ENCODE results near the gene PAXX. TPM values are rescaled to one million over a fixed set of nuclear protein-coding genes. Genes with fewer than 3 reads are reported as not detected.

PAXX gene
- total RNA-seq, 1 donor from 2014 or later, result 15.3 TPM

GRCh38 chr9:137038916-137039315 lies 46.7 kb downstream of the PAXX start:
- Histone ChIP-seq H3K9me3 (ENCODE audit: insufficient read depth, low read depth, low read length) (no peaks in the 10 kb centered on the region), H3K27me3 (ENCODE audit: insufficient read depth, low read length) (no peaks in the 10 kb centered on the region), H3K4me2 (ENCODE audit: low read length) (no peak overlapping the region), H4K20me1 (ENCODE audit: insufficient read depth, low read length) (peaks cover 13% of the 10 kb centered on the region), H3K4me1 (ENCODE audit: insufficient read depth, low read length) (no peaks in the 10 kb centered on the region), H3K27ac (ENCODE audit: low read depth, low read length) (no peak overlapping the region), H3K36me3 (ENCODE audit: insufficient read depth, low read length) (no peaks in the 10 kb centered on the region), H3K4me3 (ENCODE audit: insufficient read depth, low read depth, low read length) (no peak overlapping the region), H3K79me2 (ENCODE audit: insufficient read depth, low read length) (peaks cover 8% of the 10 kb centered on the region), H2AFZ (ENCODE audit: low read depth, low read length) (no peak overlapping the region), H3K9ac (ENCODE audit: low read length) (no peak overlapping the region)
- Mint-ChIP-seq H3K9me3 (ENCODE audit: unreplicated experiment) (no peaks in the 10 kb centered on the region), H3K4me1 (ENCODE audit: low read depth, unreplicated experiment) (no peaks in the 10 kb centered on the region), H3K27ac (ENCODE audit: unreplicated experiment) (no peak overlapping the region), H3K4me3 (ENCODE audit: unreplicated experiment) (no peak overlapping the region), H3K36me3 (ENCODE audit: low read depth, unreplicated experiment) (peaks cover 6% of the 10 kb centered on the region), H3K27me3 (ENCODE audit: low read depth, unreplicated experiment) (no peaks in the 10 kb centered on the region)
- DNase-seq (ENCODE audit: low read depth), result no peak
- TF ChIP-seq EZH2 (IDR thresholded peaks at IDR 0.05; ENCODE audit: insufficient read depth, low read length) (no peak), CTCF (IDR thresholded peaks at IDR 0.05; ENCODE audit: insufficient read depth, low read depth, low read length) (no peak)
- no peak for FAIRE-seq

GRCh38 chr9:137039611-137040366 lies 47.6 kb downstream of the PAXX start:
- Mint-ChIP-seq H3K9me3 (ENCODE audit: unreplicated experiment) (no peaks in the 10 kb centered on the region), H3K36me3 (ENCODE audit: low read depth, unreplicated experiment) (peaks cover 6% of the 10 kb centered on the region), H3K27me3 (ENCODE audit: low read depth, unreplicated experiment) (no peaks in the 10 kb centered on the region), H3K4me1 (ENCODE audit: low read depth, unreplicated experiment) (peaks cover 1% of the 10 kb centered on the region), H3K4me3 (ENCODE audit: unreplicated experiment) (no peak overlapping the region), H3K27ac (ENCODE audit: unreplicated experiment) (no peak overlapping the region)
- H3K4me2 ChIP-seq (ENCODE audit: low read length), result no peak overlapping the region
- no peak overlapping the region for H3K4me3 ChIP-seq (ENCODE audit: insufficient read depth, low read depth, low read length)
- H3K9ac ChIP-seq (ENCODE audit: low read length), result no peak overlapping the region
- TF ChIP-seq EZH2 (IDR thresholded peaks at IDR 0.05; ENCODE audit: insufficient read depth, low read length), result no peak
- no peak for TF ChIP-seq CTCF (IDR thresholded peaks at IDR 0.05; ENCODE audit: insufficient read depth, low read depth, low read length)
- no peaks in the 10 kb centered on the region for H3K36me3 ChIP-seq (ENCODE audit: insufficient read depth, low read length)
- H2AFZ ChIP-seq (ENCODE audit: low read depth, low read length), result no peak overlapping the region
- no peaks in the 10 kb centered on the region for H3K9me3 ChIP-seq (ENCODE audit: insufficient read depth, low read depth, low read length)
- FAIRE-seq (no peak), DNase-seq (ENCODE audit: low read depth) (no peak)
- peaks cover 22% of the 10 kb centered on the region for H4K20me1 ChIP-seq (ENCODE audit: insufficient read depth, low read length)
- no peaks in the 10 kb centered on the region for H3K27me3 ChIP-seq (ENCODE audit: insufficient read depth, low read length)
- H3K79me2 ChIP-seq (ENCODE audit: insufficient read depth, low read length), result peaks cover 17% of the 10 kb centered on the region
- peaks cover 7% of the 10 kb centered on the region for H3K4me1 ChIP-seq (ENCODE audit: insufficient read depth, low read length)
- no peak overlapping the region for H3K27ac ChIP-seq (ENCODE audit: low read depth, low read length)

- Histone ChIP-seq H3K4me3 (ENCODE audit: insufficient read depth, low read depth, low read length) (no peak overlapping the region), H3K4me1 (ENCODE audit: insufficient read depth, low read length) (peaks cover 12% of the 10 kb centered on the region), H3K9me3 (ENCODE audit: insufficient read depth, low read depth, low read length) (no peaks in the 10 kb centered on the region), H3K36me3 (ENCODE audit: insufficient read depth, low read length) (no peaks in the 10 kb centered on the region), H3K4me2 (ENCODE audit: low read length) (no peak overlapping the region), H3K27ac (ENCODE audit: low read depth, low read length) (no peak overlapping the region), H3K27me3 (ENCODE audit: insufficient read depth, low read length) (no peaks in the 10 kb centered on the region), H4K20me1 (ENCODE audit: insufficient read depth, low read length) (peaks cover 28% of the 10 kb centered on the region), H2AFZ (ENCODE audit: low read depth, low read length) (no peak overlapping the region), H3K79me2 (ENCODE audit: insufficient read depth, low read length) (peaks cover 22% of the 10 kb centered on the region), H3K9ac (ENCODE audit: low read length) (no peak overlapping the region)
- no peak overlapping the region for H3K4me3 Mint-ChIP-seq (ENCODE audit: unreplicated experiment)
- H3K4me1 Mint-ChIP-seq (ENCODE audit: low read depth, unreplicated experiment), result peaks cover 2% of the 10 kb centered on the region
- no peaks in the 10 kb centered on the region for H3K9me3 Mint-ChIP-seq (ENCODE audit: unreplicated experiment)
- H3K36me3 Mint-ChIP-seq (ENCODE audit: low read depth, unreplicated experiment), result peaks cover 6% of the 10 kb centered on the region
- TF ChIP-seq EZH2 (IDR thresholded peaks at IDR 0.05; ENCODE audit: insufficient read depth, low read length) (no peak), CTCF (IDR thresholded peaks at IDR 0.05; ENCODE audit: insufficient read depth, low read depth, low read length) (no peak)
- no peaks in the 10 kb centered on the region for H3K27me3 Mint-ChIP-seq (ENCODE audit: low read depth, unreplicated experiment)
- DNase-seq (ENCODE audit: low read depth), result no peak
- FAIRE-seq, result no peak
- no peak overlapping the region for H3K27ac Mint-ChIP-seq (ENCODE audit: unreplicated experiment)
Observed at GRCh38 chr9:137040568-137040967, 48.3 kb downstream of the PAXX start.

Measured in astrocyte (in vitro differentiated cells and primary cell).